Nephron (organoid): ENCODE measurements around the gene SCN1A.

Experiments used
- H3K27ac Mint-ChIP-seq, 3 experiments: 2 replicates each; pipeline ENCODE4 v1.8.0; 2020; ENCODE audit warnings: mixed read lengths in 3 of 3, mild to moderate bottlenecking in 2 of 3, moderate library complexity in 1 of 3
- H3K27me3 Mint-ChIP-seq: 2 replicates; pipeline ENCODE4 v1.8.0; 2021; ENCODE audit warnings: low read depth, mild to moderate bottlenecking, moderate library complexity, mixed read lengths
- H3K36me3 Mint-ChIP-seq: 2 replicates; pipeline ENCODE4 v1.8.0; 2020; ENCODE audit warnings: low read depth, mixed read lengths
- H3K4me1 Mint-ChIP-seq: 2 replicates; pipeline ENCODE4 v1.8.0; 2020; ENCODE audit warnings: mixed read lengths
- H3K4me3 Mint-ChIP-seq, 3 experiments: 2 replicates each; pipeline ENCODE4 v1.8.0; 2020; ENCODE audit warnings: mild to moderate bottlenecking in 3 of 3, mixed read lengths in 3 of 3, moderate library complexity in 2 of 3
- H3K9me3 Mint-ChIP-seq: 2 replicates; pipeline ENCODE4 v1.8.0; 2020; ENCODE audit warnings: mixed read lengths
- TF ChIP-seq, protein P1 (sequence below), 3 experiments: fragments of 200-600 bp; sonication (generic); IDR thresholded peaks; one replicate each; pipeline ENCODE4 v1.5.0; 2021; ENCODE audit warnings: antibody characterized with exemption in 3 of 3; ENCODE audit not compliant: unreplicated experiment in 3 of 3

The SCN1A gene

GRCh38 chr2:165969227-165969626, 158.6 kb downstream of the SCN1A start:
- no peaks in the 10 kb centered on the region for H3K9me3 Mint-ChIP-seq
- no peaks in the 10 kb centered on the region for H3K36me3 Mint-ChIP-seq
- TF ChIP-seq, protein P1, sequence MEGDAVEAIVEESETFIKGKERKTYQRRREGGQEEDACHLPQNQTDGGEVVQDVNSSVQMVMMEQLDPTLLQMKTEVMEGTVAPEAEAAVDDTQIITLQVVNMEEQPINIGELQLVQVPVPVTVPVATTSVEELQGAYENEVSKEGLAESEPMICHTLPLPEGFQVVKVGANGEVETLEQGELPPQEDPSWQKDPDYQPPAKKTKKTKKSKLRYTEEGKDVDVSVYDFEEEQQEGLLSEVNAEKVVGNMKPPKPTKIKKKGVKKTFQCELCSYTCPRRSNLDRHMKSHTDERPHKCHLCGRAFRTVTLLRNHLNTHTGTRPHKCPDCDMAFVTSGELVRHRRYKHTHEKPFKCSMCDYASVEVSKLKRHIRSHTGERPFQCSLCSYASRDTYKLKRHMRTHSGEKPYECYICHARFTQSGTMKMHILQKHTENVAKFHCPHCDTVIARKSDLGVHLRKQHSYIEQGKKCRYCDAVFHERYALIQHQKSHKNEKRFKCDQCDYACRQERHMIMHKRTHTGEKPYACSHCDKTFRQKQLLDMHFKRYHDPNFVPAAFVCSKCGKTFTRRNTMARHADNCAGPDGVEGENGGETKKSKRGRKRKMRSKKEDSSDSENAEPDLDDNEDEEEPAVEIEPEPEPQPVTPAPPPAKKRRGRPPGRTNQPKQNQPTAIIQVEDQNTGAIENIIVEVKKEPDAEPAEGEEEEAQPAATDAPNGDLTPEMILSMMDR (IDR thresholded peaks at IDR 0.05; ENCODE audit: unreplicated experiment in 3 of 3) = no peak
- H3K4me3 Mint-ChIP-seq = no peak overlapping the region
- H3K27ac Mint-ChIP-seq = no peak overlapping the region
- H3K4me1 Mint-ChIP-seq = no peaks in the 10 kb centered on the region
- H3K27me3 Mint-ChIP-seq = no peaks in the 10 kb centered on the region

DNA sequence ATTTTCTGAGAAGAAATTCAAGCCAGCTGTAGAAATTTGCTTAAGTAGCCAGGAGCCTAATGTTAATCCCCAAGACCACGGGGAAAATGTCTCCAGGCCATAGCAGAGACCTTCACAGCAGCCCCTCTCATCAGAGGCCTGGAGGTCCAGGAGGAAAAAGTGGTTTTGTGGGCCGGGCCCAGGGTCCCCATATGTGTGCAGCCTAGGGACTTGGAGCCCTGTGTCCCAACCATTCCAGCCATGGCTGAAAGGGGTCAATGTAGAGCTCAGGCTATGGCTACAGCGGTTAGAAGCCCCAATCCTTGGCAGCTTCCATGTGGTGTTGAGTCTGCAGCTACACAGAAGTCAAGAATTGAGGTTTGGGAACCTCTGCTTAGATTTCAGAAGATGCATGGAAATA, 160.1 kb downstream of the SCN1A start:
- Mint-ChIP-seq H3K27ac (no peak overlapping the region), H3K27me3 (no peaks in the 10 kb centered on the region)

DNA sequence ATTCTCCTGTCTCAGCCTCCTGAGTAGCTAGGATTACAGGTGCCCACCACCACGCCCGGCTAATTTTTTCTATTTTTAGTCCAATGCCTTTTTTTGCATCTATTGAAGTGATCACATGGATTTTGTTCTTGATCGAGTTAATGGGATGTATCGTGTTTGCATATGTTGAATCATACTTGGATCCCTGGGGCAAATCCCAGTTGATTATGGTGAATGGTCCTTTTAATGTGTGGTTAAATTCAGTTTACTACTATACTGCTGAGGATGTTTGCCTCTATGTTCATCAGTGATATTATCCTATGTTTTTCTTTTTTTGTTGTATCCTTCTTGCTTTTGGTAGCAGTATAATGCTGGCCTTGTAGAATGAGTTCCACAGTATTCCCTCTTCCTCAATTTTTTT, 166.0 kb downstream of the SCN1A start:
- TF ChIP-seq, protein P1 (IDR thresholded peaks at IDR 0.05; ENCODE audit: unreplicated experiment in 3 of 3) = no peak
- H3K4me1 Mint-ChIP-seq = no peaks in the 10 kb centered on the region
- H3K36me3 Mint-ChIP-seq = no peaks in the 10 kb centered on the region
- H3K9me3 Mint-ChIP-seq = no peaks in the 10 kb centered on the region
- no peak overlapping the region for H3K27ac Mint-ChIP-seq
- no peaks in the 10 kb centered on the region for H3K27me3 Mint-ChIP-seq
- H3K4me3 Mint-ChIP-seq = no peak overlapping the region

More for the DNA sequence above, 160.1 kb downstream of the SCN1A start:
- no peaks in the 10 kb centered on the region for H3K9me3 Mint-ChIP-seq
- TF ChIP-seq, protein P1 (IDR thresholded peaks at IDR 0.05; ENCODE audit: unreplicated experiment in 3 of 3) = no peak
- H3K4me3 Mint-ChIP-seq = no peak overlapping the region
- no peaks in the 10 kb centered on the region for H3K36me3 Mint-ChIP-seq
- H3K4me1 Mint-ChIP-seq = no peaks in the 10 kb centered on the region

- Mint-ChIP-seq H3K4me1 (peaks cover 12% of the 10 kb centered on the region), H3K9me3 (no peaks in the 10 kb centered on the region), H3K27me3 (no peaks in the 10 kb centered on the region), H3K4me3 (no peak overlapping the region), H3K36me3 (no peaks in the 10 kb centered on the region), H3K27ac (no peak overlapping the region)
- TF ChIP-seq, protein P1 (IDR thresholded peaks at IDR 0.05; ENCODE audit: unreplicated experiment in 3 of 3) = no peak
Measured at GRCh38 chr2:165959371-165959770, 168.4 kb downstream of the SCN1A start.

DNA sequence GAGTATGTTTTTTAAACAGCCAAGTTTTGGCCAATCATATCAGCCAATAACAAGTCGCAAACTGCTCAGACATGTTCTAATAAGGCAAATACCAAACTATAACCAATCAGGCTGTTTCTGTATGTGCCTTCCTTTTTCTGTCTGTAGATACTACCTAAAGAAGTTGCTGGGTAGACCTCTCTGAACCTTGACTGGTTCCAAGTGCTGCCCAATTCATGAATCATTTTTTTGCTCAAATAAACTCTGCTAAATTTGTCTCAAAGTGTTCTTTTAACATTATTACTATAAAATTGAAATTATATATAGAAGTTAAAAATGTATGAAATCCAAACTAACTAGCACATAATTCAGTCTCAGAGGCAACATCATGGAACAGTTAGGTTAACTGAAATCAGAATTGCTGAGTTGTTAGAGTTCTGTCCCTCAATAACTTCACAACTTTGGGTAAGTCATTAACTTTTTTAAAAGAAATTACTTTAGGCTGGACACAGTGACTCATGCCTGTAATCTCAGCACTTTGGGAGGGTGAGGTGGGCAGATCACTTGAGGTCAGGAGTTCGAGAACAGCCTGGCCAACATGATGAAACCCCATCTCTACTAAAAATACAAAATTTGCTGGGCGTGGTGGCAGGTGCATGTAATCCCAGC, 169.4 kb downstream of the SCN1A start:
- Mint-ChIP-seq H3K27ac (no peak overlapping the region), H3K4me1 (peaks cover 12% of the 10 kb centered on the region)
- TF ChIP-seq, protein P1 (IDR thresholded peaks at IDR 0.05; ENCODE audit: unreplicated experiment in 3 of 3) = no peak

DNA sequence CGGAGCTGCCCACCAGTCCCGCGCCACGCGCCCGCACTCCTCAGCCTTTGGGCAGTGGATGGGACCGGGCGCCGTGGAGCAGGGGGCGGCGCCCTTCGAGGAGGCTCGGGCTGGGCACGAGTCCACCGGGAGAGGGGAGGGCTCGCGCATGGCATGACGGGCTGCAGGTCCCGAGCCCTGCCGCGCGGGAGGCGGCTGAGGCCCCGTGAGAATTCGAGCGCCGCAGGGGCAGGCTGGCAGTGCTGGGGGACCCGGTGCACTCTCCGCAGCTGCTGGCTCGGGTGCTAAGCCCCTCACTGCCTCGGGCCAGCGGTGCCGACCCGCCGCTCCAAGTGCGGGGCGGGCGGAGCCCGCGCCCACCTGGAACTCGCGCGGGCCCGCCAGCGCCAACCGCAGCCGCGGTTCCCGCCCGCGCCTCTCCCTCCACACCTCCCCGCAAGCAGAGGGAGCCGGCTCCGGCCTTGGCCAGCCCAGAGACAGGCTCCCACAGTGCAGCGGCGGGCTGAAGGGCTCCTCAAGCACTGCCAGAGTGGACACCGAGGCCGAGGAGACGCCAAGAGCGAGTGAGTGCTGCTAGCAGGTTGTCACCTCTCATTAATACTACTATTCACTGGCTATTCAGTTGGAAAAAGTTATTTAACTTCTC, 170.7 kb downstream of the SCN1A start:
- Mint-ChIP-seq H3K36me3 (no peaks in the 10 kb centered on the region), H3K27ac (no peak overlapping the region), H3K9me3 (no peaks in the 10 kb centered on the region), H3K4me1 (peaks cover 12% of the 10 kb centered on the region), H3K27me3 (no peaks in the 10 kb centered on the region), H3K4me3 (no peak overlapping the region)
- TF ChIP-seq, protein P1 (IDR thresholded peaks at IDR 0.05; ENCODE audit: unreplicated experiment in 3 of 3) = no peak

More for the DNA sequence above, 169.4 kb downstream of the SCN1A start:
- H3K36me3 Mint-ChIP-seq = no peaks in the 10 kb centered on the region
- no peaks in the 10 kb centered on the region for H3K27me3 Mint-ChIP-seq
- H3K4me3 Mint-ChIP-seq = peak overlapping the region in 1 of 3 experiments; percentile 20
- H3K9me3 Mint-ChIP-seq = no peaks in the 10 kb centered on the region
